Ovary (tissue), 9 donors: ENCODE measurements around the gene GFM2. TPM values are rescaled to one million over a fixed set of nuclear protein-coding genes. Genes with fewer than 3 reads are reported as not detected.
A peak's percentile ranks its signal among the peaks of the same experiment; 100 is the strongest.

Experiments used
- DNase-seq, 5 donors: peaks; one replicate each; pipeline ENCODE4 v3.0.0-alpha.2; 2019 to 2020
- H3K27ac ChIP-seq, 2 donors: fragments of 200-600 bp; one replicate each; pipeline versions ENCODE4 v1.5.1 to v1.8.0; 2019 to 2022
- H3K27me3 ChIP-seq: fragments of 200-600 bp; one replicate; pipeline ENCODE4 v1.8.0; 2022
- H3K36me3 ChIP-seq: fragments of 200-600 bp; sonication (generic); one replicate; pipeline ENCODE4 v1.5.1; 2019
- H3K4me1 ChIP-seq: one replicate; pipeline ENCODE4 v1.8.1; 2013; ENCODE audit warnings: mild to moderate bottlenecking, moderate library complexity; ENCODE audit not compliant: insufficient read depth
- H3K4me3 ChIP-seq: fragments of 200-600 bp; sonication (generic); one replicate; pipeline ENCODE4 v1.5.1; 2017
- H3K9me3 ChIP-seq, 2 donors: fragments of 200-600 bp in 1 of 2; sonication (generic) in 1 of 2; one replicate each; pipeline versions ENCODE4 v1.5.1 to v1.8.1; 2013 to 2019; ENCODE audit warnings: mild to moderate bottlenecking in 1 of 2, moderate library complexity in 1 of 2
- CTCF ChIP-seq, 3 donors: fragments of 450-650 bp in 2 of 3; fragments of 200-600 bp in 1 of 3; IDR thresholded peaks; one replicate each; pipeline versions ENCODE4 v1.5.1 to v1.8.0; 2016 to 2022; ENCODE audit warnings: antibody characterized with exemption in 3 of 3, mild to moderate bottlenecking in 1 of 3
- EP300 ChIP-seq: sonication (generic); formaldehyde crosslinking; IDR thresholded peaks from one replicate; pipeline ENCODE4 v1.6.1; 2017; ENCODE audit warnings: antibody characterized with exemption
- POLR2A ChIP-seq: fragments of 450-650 bp; IDR thresholded peaks from one replicate; pipeline ENCODE4 v1.6.1; 2017; ENCODE audit warnings: antibody characterized with exemption, mild to moderate bottlenecking, moderate library complexity
- whole genome bisulfite sequencing, 3 donors: extraction: QIAGEN DNeasy Blood & Tissue Kit in 1 of 3; methylation state at CpG; one replicate each; pipeline versions ENCODE4 v1.1.5 to v1.1.7; 2013 to 2017; 5-methylcytosine and 5-hydroxymethylcytosine counted together
- intact Hi-C, 4 donors: fragments of 100-400 bp; cut with DNase I; formaldehyde crosslinking; loops; one replicate each; pipeline versions ENCODE4 v1.11.0 to v1.15.1; 2022 to 2023
- polyA plus RNA-seq, 2 donors: library from polyadenylated mRNA; stranded (reverse); fragments of 200-250 nt in 1 of 2; fragments of 350-450 nt in 1 of 2; fragmentation: Illumina TruSeq in 1 of 2; extraction: RNeasy Lipid Tissue Mini Kit (QIAGEN cat#74804) in 1 of 2; gene quantifications; one replicate each; pipeline ENCODE4 v1.2.3, GENCODE V29; 2013 to 2014
- total RNA-seq, 7 donors: library from RNA; depleted of rRNA in 2 of 7; stranded (reverse); fragments of >200 nt in 2 of 7; fragmentation: NEBNext Ultra II Directional in 3 of 7; extraction: Animal tissue kit (Norgen Biotek cat#: 25700) in 3 of 7; gene quantifications; one replicate each; pipeline versions ENCODE4 v1.1.0 to v1.2.4, GENCODE V29; 2016 to 2023
- donor health status: DM: no; HTN: no; CAD: no; lungs with moderate emphysema.
- donor health status: DM: no; HTN: no; CAD: no.
- donor health status: Bipolar disorder and iron deficiency.
- donor health status: DM: yes; HTN: yes; CAD: no.
- donor health status: DM: no; HTN: no; CAD: no.
- donor health status: DM: yes; HTN: yes; CAD: no.

Gene GFM2
- total and polyA plus RNA-seq, 9 donors: 9.9 to 22.1 (median 17.6) TPM

- intact Hi-C loops: no loop called here
- WGBS, 3 donors: 79 to 84% (median 82%) methylated on average over 7 of the region's 7 CpGs
- DNase-seq: no peak
- peaks cover 3% of the 10 kb centered on the region for H3K4me1 ChIP-seq
- H3K9me3 ChIP-seq: no peaks in the 10 kb centered on the region
- no peak overlapping the region for H3K4me3 ChIP-seq
- no peak overlapping the region for H3K27ac ChIP-seq
- no peaks in the 10 kb centered on the region for H3K27me3 ChIP-seq
- no peak for TF ChIP-seq CTCF (IDR thresholded peaks at IDR 0.05)
- TF ChIP-seq EP300: no peak
- TF ChIP-seq POLR2A: no peak
- no peaks in the 10 kb centered on the region for H3K36me3 ChIP-seq
Observed at GRCh38 chr5:74772359-74772758, 5.4 kb upstream of the GFM2 start.

- no peak for DNase-seq
- no peak for TF ChIP-seq POLR2A
- TF ChIP-seq CTCF (IDR thresholded peaks at IDR 0.05): no peak
- TF ChIP-seq EP300: no peak
- no peaks in the 10 kb centered on the region for H3K36me3 ChIP-seq
- intact Hi-C loops: no loop called here
- H3K4me3 ChIP-seq: peak overlapping the region; percentile 82
- H3K27me3 ChIP-seq: no peaks in the 10 kb centered on the region
- 0 to 1% (median 0%) methylated on average over 9 of the region's 9 CpGs for WGBS, 3 donors
- H3K9me3 ChIP-seq: no peaks in the 10 kb centered on the region
- peak overlapping the region in 1 of 2 donors; percentile 8 for H3K27ac ChIP-seq
- H3K4me1 ChIP-seq: peaks cover 13% of the 10 kb centered on the region
Observed at GRCh38 chr5:74767579-74767913, 629 bp upstream of the GFM2 start.

DNA sequence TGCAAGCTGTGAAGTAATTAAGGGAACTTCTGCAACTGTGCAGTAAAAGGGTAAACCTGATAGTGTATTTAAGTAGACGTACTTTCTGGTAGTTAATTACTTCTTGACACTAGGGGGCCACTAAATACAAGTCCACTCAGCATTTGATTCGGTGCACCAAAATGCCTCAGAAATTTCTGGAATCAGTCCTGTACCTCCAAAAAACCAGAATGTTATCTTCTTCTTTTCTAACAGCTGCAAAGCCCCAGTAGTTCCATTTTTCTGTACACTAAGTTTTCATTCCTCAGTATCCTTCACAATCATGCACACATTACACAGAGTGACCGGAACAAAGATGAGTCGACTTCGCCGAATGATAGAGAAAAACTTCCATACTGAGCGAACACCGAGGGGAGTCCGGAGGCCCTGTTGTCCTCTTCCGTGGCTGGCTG, 484 bp downstream of the GFM2 start:
- Histone ChIP-seq H3K9me3 (no peaks in the 10 kb centered on the region), H3K27me3 (no peaks in the 10 kb centered on the region), H3K36me3 (no peaks in the 10 kb centered on the region), H3K27ac (peak overlapping the region in 1 of 2 donors; percentile 32), H3K4me1 (peaks cover 13% of the 10 kb centered on the region), H3K4me3 (peak overlapping the region; percentile 82)
- intact Hi-C loops: no loop called here
- WGBS, 3 donors: 0% methylated on average over 10 of the region's 10 CpGs
- no peak for DNase-seq
- TF ChIP-seq CTCF (IDR thresholded peaks at IDR 0.05) (no peak), EP300 (no peak), POLR2A (no peak)

GRCh38 chr5:74765929-74766328, 988 bp downstream of the GFM2 start:
- Histone ChIP-seq H3K4me1 (peaks cover 13% of the 10 kb centered on the region), H3K27ac (no peak overlapping the region), H3K36me3 (no peaks in the 10 kb centered on the region), H3K9me3 (no peaks in the 10 kb centered on the region), H3K27me3 (no peaks in the 10 kb centered on the region), H3K4me3 (peak overlapping the region; percentile 82)
- no peak for TF ChIP-seq POLR2A
- no peak for TF ChIP-seq EP300
- TF ChIP-seq CTCF (IDR thresholded peaks at IDR 0.05): no peak
- intact Hi-C loops: no loop called here
- peak in 1 of 5 donors; percentile 25 for DNase-seq
- 54 to 70% (median 66%) methylated on average over 27 of the region's 27 CpGs for WGBS, 3 donors

DNA sequence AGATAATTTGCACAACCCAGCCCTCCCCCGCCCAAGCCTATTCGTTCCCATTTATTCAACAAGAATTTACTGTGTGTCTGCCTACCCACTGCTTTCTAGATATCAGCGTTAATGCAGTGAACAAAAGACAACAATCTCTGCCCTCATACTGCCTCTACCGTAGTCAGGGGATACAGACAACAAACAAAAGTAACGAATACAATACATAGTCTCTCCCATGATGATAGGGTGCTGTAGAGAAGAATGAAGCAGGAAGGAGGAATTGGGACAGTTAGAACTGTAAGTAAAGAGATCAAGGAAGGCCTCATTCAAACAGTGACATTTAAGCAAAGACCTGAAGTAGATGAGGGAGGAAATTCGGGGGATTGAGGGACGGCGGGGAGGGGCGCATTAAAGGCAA, 1.7 kb downstream of the GFM2 start:
- no peak for DNase-seq

More for the DNA sequence above, 1.7 kb downstream of the GFM2 start:
- Histone ChIP-seq H3K4me3 (no peak overlapping the region), H3K4me1 (peaks cover 13% of the 10 kb centered on the region), H3K27me3 (no peaks in the 10 kb centered on the region), H3K27ac (no peak overlapping the region), H3K9me3 (no peaks in the 10 kb centered on the region), H3K36me3 (no peaks in the 10 kb centered on the region)
- 62 to 74% (median 73%) methylated on average over 9 of the region's 9 CpGs for WGBS, 3 donors
- TF ChIP-seq EP300 (no peak), CTCF (IDR thresholded peaks at IDR 0.05) (no peak), POLR2A (no peak)
- intact Hi-C loops: no loop called here
